Measurements from ENCODE around the gene AKR7A3.
"Not testable (repeated sequence)": the region's sequence is repeated elsewhere in the genome, so short reads cannot be mapped to it uniquely, and the experiment has no call there.

The AKR7A3 gene

GRCh38 chr1:19289244-19289643 is 674 bp upstream of the AKR7A3 start:
- no peak for DNase-seq (ENCODE audit: low read depth in 2 of 2)

- no peak for DNase-seq (ENCODE audit: low read depth in 2 of 2)
Observed at GRCh38 chr1:19287436-19288185, 959 bp downstream of the AKR7A3 start.

- DNase-seq (ENCODE audit: low read depth in 2 of 2) = not testable (repeated sequence)
Observed at GRCh38 chr1:19285807-19286206, 2.8 kb downstream of the AKR7A3 start.

- DNase-seq (ENCODE audit: low read depth in 2 of 2) = not testable (repeated sequence)
Observed at GRCh38 chr1:19285366-19285765, 3.2 kb downstream of the AKR7A3 start.

- DNase-seq (ENCODE audit: low read depth in 2 of 2) = no peak
Observed at GRCh38 chr1:19284881-19285280, 3.7 kb downstream of the AKR7A3 start.

- DNase-seq (ENCODE audit: low read depth in 2 of 2) = no peak
Observed at GRCh38 chr1:19283891-19284290, 4.7 kb downstream of the AKR7A3 start.

GRCh38 chr1:19274636-19275035 is 13.9 kb downstream of the AKR7A3 start:
- no peak for DNase-seq (ENCODE audit: low read depth in 2 of 2)

GRCh38 chr1:19273844-19274531 is 14.6 kb downstream of the AKR7A3 start:
- DNase-seq (ENCODE audit: low read depth in 2 of 2) = not testable (repeated sequence)

- DNase-seq (ENCODE audit: low read depth in 2 of 2) = no peak
Observed at GRCh38 chr1:19273106-19273843, 15.3 kb downstream of the AKR7A3 start.

- no peak for DNase-seq (ENCODE audit: low read depth in 2 of 2)
Observed at GRCh38 chr1:19272064-19272463, 16.5 kb downstream of the AKR7A3 start.

GRCh38 chr1:19270343-19270730 is 18.2 kb downstream of the AKR7A3 start:
- not testable (repeated sequence) for DNase-seq (ENCODE audit: low read depth in 2 of 2)

GRCh38 chr1:19269427-19270342 is 18.9 kb downstream of the AKR7A3 start:
- not testable (repeated sequence) for DNase-seq (ENCODE audit: low read depth in 2 of 2)

GRCh38 chr1:19268445-19268844 is 20.1 kb downstream of the AKR7A3 start:
- no peak for DNase-seq (ENCODE audit: low read depth in 2 of 2)

- DNase-seq (ENCODE audit: low read depth in 2 of 2) = no peak
Observed at GRCh38 chr1:19262744-19263143, 25.8 kb downstream of the AKR7A3 start.

- DNase-seq (ENCODE audit: low read depth in 2 of 2) = no peak
Observed at GRCh38 chr1:19262047-19262446, 26.5 kb downstream of the AKR7A3 start.

GRCh38 chr1:19260211-19261138 is 28.1 kb downstream of the AKR7A3 start:
- DNase-seq (ENCODE audit: low read depth in 2 of 2) = no peak

- no peak for DNase-seq (ENCODE audit: low read depth in 2 of 2)
Observed at GRCh38 chr1:19258353-19258752, 30.2 kb downstream of the AKR7A3 start.

GRCh38 chr1:19257178-19257914 is 31.2 kb downstream of the AKR7A3 start:
- no peak for DNase-seq (ENCODE audit: low read depth in 2 of 2)

- DNase-seq (ENCODE audit: low read depth in 2 of 2) = not testable (repeated sequence)
Observed at GRCh38 chr1:19256301-19256700, 32.3 kb downstream of the AKR7A3 start.

GRCh38 chr1:19255288-19255687 is 33.3 kb downstream of the AKR7A3 start:
- DNase-seq (ENCODE audit: low read depth in 2 of 2) = no peak
